ENCODE data around the gene WIZ. TPM values are rescaled to one million over a fixed set of nuclear protein-coding genes. Genes with fewer than 3 reads are reported as not detected.

The WIZ gene
- total and polyA plus RNA-seq, 12 donors, result 18.7 to 34.3 (median 21.3) TPM

- DNase-seq, result no peak
- no peak for ATAC-seq
- H3K4me1 ChIP-seq, result peaks cover 15 to 47% (median 37%) of the 10 kb centered on the region in 9 donors
- no peak overlapping the region for H3K4me3 ChIP-seq
- intact Hi-C loops (cut with DNase I), result no loop called here
- H3K27ac ChIP-seq, result no peak overlapping the region
- H3K27me3 ChIP-seq, result no peaks in the 10 kb centered on the region
- no peaks in the 10 kb centered on the region for H3K9me3 ChIP-seq
- TF ChIP-seq, protein P1, sequence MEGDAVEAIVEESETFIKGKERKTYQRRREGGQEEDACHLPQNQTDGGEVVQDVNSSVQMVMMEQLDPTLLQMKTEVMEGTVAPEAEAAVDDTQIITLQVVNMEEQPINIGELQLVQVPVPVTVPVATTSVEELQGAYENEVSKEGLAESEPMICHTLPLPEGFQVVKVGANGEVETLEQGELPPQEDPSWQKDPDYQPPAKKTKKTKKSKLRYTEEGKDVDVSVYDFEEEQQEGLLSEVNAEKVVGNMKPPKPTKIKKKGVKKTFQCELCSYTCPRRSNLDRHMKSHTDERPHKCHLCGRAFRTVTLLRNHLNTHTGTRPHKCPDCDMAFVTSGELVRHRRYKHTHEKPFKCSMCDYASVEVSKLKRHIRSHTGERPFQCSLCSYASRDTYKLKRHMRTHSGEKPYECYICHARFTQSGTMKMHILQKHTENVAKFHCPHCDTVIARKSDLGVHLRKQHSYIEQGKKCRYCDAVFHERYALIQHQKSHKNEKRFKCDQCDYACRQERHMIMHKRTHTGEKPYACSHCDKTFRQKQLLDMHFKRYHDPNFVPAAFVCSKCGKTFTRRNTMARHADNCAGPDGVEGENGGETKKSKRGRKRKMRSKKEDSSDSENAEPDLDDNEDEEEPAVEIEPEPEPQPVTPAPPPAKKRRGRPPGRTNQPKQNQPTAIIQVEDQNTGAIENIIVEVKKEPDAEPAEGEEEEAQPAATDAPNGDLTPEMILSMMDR (IDR thresholded peaks at IDR 0.05), result no peak
- H3K36me3 ChIP-seq, result peaks cover 12 to 97% (median 67%) of the 10 kb centered on the region in 9 donors
- 94% methylated on average over 8 of the region's 8 CpGs for WGBS, 2 donors
These were observed 50.6 kb downstream of the WIZ start for GRCh38 chr19:15399234-15399515.

DNA sequence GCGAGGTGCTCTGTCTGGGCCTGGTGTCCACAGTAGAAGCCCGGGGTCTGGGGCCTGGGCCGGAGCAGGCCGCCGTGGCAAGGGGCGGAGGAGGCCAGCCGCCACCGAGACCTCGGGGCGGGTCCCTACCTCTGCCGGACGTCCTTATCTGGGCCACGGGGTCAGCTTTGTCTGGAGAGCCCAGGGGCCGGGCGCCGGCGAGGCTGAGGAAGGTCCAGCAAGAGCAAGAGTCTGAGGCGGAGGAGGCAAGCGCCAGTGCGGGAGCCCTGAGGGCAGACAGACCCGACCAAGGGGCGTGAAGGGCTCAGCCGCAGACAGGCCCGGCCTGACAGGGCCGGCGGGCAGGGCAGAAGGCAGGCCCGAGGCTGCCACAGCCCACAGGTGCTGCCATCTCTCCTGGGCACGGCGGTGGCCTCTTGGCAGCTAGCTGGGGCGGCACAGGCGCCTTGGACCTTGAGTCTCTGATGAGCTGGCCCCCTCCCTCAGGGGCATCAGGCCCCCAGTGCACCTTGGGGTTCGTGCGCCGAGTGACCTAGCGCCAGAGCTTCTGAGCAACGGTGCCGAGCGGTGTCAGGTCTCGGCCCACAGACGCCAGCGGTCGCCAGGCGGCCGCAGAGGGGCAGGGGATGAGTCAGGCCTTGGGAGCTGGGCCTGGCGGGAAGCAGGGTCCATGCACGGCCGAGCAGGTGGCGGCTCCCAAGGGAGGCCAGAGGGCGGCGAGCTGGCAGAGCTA is 51.1 kb downstream of the WIZ start:
- Histone ChIP-seq H3K27me3 (no peaks in the 10 kb centered on the region), H3K36me3 (peaks cover 12 to 99% (median 70%) of the 10 kb centered on the region in 9 donors), H3K4me3 (no peak overlapping the region), H3K27ac (no peak overlapping the region), H3K9me3 (no peaks in the 10 kb centered on the region), H3K4me1 (peaks cover 9 to 42% (median 32%) of the 10 kb centered on the region in 9 donors)
- no peak for DNase-seq
- TF ChIP-seq, protein P1 (IDR thresholded peaks at IDR 0.05), result no peak
- intact Hi-C loops (cut with DNase I), result no loop called here
- WGBS, 2 donors, result 86% methylated on average over 49 to 50 of the region's 50 CpGs
- no peak for ATAC-seq

DNA sequence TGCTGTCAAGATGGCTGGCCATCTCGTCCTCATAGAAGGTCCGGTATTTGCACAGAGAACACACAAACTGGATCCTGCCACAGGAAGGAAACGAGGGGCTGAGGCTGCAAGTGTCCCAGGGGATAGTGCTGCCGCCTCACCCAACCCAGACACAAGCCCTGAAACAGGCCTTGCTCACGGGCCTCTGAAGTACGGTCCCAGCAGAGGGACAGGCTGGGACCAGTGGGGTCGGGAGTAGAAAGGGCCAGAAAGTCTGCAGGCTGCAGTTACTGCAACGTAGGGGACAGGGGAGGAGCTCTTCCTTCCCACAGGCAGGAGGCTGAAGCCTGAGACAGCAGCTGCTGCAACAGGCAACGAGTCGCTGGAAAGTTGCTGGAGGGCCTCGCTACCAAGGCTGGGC is 52.0 kb downstream of the WIZ start:
- H3K27ac ChIP-seq, result peak overlapping the region in 2 of 10 donors; percentile 9 to 23
- no peak for DNase-seq
- H3K4me3 ChIP-seq, result no peak overlapping the region
- peaks cover 12 to 99% (median 68%) of the 10 kb centered on the region in 9 donors for H3K36me3 ChIP-seq
- WGBS, 2 donors, result 57 to 64% methylated on average over 11 of the region's 11 CpGs
- peaks cover 2 to 33% (median 23%) of the 10 kb centered on the region in 9 donors for H3K4me1 ChIP-seq
- TF ChIP-seq, protein P1 (IDR thresholded peaks at IDR 0.05), result no peak
- no peaks in the 10 kb centered on the region for H3K27me3 ChIP-seq
- no peaks in the 10 kb centered on the region for H3K9me3 ChIP-seq
- intact Hi-C loops (cut with DNase I), result no loop called here
- ATAC-seq, result no peak

GRCh38 chr19:15397236-15397635 is 52.5 kb downstream of the WIZ start:
- Histone ChIP-seq H3K27ac (no peak overlapping the region), H3K4me3 (no peak overlapping the region), H3K27me3 (no peaks in the 10 kb centered on the region), H3K4me1 (peaks cover 0 to 28% (median 18%) of the 10 kb centered on the region in 9 donors), H3K36me3 (peaks cover 12 to 99% (median 70%) of the 10 kb centered on the region in 9 donors), H3K9me3 (no peaks in the 10 kb centered on the region)
- ATAC-seq, result no peak
- intact Hi-C loops (cut with DNase I), result no loop called here
- 80 to 86% methylated on average over 6 of the region's 6 CpGs for WGBS, 2 donors
- DNase-seq, result no peak
- TF ChIP-seq, protein P1 (IDR thresholded peaks at IDR 0.05), result no peak
